ENCODE data around the gene OGFRL1. TPM values are rescaled to one million over a fixed set of nuclear protein-coding genes. Genes with fewer than 3 reads are reported as not detected.

Gene OGFRL1
- total RNA-seq, 1 experiment from 2014 or later = 3.7 TPM

- DNase-seq (ENCODE audit: low read depth) = no peak
Measured at GRCh38 chr6:71284785-71285184, 3.8 kb upstream of the OGFRL1 start.

DNA sequence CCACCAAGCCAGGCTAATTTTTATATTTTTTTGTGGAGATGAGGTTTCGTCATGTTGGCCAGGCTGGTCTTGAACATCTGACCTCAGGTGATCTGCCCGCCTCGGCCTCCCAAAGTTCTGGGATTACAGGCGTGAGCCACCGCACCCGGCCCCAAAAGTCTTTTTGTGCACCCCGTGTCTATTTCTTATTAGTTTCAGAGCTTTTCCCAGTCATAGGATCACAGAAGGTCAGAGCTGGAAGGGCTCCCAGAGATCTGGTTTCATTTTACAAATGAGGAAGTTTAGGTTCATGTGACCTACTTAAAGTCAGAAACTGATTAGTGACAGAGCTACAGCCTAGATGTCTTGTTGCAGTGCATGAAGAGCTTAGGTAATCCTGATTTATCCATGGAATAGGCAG, 1.6 kb upstream of the OGFRL1 start:
- DNase-seq (ENCODE audit: low read depth) = no peak

- no peak for DNase-seq (ENCODE audit: low read depth)
Measured at GRCh38 chr6:71287926-71288227, 734 bp upstream of the OGFRL1 start.

DNA sequence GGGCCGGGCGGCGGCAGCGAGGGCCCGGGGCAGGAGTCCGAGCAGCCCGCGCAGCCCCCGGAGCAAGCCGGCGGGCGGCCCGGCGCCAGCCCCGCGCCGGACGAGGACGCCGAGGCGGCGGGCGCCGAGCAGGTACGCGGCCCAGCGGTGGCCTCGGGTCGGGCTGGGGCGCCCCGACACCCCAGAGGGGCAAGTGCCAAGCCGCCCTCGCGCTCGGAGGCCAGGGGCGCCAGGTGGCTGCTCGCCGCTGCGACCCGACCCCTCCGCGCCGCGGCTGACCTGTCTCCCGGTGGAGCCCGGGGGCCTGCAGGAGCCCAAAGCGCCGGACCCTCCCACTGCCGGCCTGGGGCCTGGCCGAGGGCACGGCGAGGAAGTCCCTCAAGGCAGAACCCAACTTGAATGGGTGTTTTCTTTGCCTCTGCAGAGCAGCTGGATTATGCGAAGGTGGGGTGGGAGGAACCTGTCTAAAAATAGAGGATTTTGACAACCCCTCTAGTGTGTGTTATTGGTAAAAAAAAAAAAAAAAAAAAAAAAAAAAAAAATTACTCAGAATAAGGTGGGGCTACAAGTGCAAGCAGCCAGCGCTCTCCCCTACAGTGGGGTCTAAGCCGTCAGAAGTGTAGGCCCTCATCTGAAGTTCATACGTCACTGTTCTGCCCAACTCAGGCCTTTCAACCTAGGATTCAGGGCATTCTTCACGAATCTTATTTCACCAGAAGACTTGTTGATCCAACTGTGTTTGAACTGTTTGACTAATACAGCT, 609 bp downstream of the OGFRL1 start:
- peak; percentile 30 for DNase-seq (ENCODE audit: low read depth)

GRCh38 chr6:71289802-71290175, 1.2 kb downstream of the OGFRL1 start:
- DNase-seq (ENCODE audit: low read depth) = no peak

- DNase-seq (ENCODE audit: low read depth) = no peak
Measured at GRCh38 chr6:71290611-71291010, 2.0 kb downstream of the OGFRL1 start.

GRCh38 chr6:71292001-71292400, 3.4 kb downstream of the OGFRL1 start:
- DNase-seq (ENCODE audit: low read depth) = no peak

- peak; percentile 8 for DNase-seq (ENCODE audit: low read depth)
Measured at GRCh38 chr6:71294121-71294523, 5.5 kb downstream of the OGFRL1 start.

GRCh38 chr6:71298459-71298858, 9.8 kb downstream of the OGFRL1 start:
- DNase-seq (ENCODE audit: low read depth) = no peak

DNA sequence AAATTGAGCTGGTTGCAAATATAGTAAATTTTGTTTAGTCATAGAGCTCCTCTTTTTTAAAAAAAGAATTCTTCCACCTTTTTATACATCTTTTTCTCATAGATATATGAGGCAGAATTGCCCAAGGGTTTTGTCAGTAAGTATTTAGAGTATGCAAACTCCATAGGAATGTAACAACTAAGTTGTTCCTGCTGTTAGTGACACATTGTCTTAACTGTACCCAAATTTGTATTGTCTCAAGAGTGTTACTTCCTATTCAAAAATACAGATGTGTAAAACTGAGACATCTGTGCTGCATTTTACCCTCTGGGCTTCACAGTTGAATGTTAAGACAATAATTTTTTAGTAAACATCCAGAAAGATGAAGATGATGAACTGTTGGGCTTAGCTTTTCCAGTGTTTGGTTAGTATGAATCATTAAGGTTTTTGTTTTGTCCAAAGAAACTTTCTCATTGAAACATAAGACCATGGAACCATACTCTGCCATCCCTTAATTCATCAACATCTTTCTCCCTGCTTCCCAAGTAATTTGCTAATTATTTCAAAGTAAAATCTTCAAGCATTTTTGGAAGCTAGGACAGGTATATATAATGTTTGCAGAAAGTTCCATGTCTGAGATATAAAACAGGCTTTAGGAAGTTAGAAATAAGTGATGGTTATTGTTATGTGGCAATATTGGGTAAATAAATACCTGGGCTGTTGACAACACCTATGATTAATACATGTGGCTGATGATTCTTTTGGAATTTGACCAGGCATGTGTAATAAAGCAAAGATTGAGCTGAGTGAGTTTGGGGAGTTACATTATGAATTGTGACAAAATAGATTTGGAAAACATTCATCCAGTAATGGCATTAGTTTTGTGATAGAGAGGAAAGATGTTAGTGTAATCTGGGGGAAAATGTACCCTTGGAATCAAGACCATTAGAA, 11.2 kb downstream of the OGFRL1 start:
- no peak for DNase-seq (ENCODE audit: low read depth)

GRCh38 chr6:71300561-71301168, 12.1 kb downstream of the OGFRL1 start:
- no peak for DNase-seq (ENCODE audit: low read depth)

DNA sequence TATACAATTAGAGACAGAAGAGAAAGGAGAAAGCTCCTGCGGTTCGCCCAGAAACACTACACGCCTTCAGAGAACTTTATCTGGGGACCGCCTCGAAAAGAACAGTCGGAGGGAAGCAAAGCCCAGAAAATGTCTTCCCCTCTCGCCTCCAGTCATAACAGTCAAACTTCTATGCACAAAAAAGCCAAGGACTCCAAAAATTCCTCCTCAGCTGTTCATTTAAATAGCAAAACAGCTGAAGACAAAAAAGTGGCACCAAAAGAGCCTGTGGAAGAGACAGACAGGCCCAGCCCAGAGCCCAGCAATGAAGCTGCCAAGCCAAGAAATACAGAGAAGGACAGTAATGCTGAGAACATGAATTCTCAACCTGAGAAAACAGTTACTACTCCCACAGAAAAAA, 12.9 kb downstream of the OGFRL1 start:
- DNase-seq (ENCODE audit: low read depth) = no peak

GRCh38 chr6:71309656-71310055, 21.0 kb downstream of the OGFRL1 start:
- DNase-seq (ENCODE audit: low read depth) = no peak

GRCh38 chr6:71310261-71310660, 21.6 kb downstream of the OGFRL1 start:
- DNase-seq (ENCODE audit: low read depth) = no peak

GRCh38 chr6:71312089-71312488, 23.5 kb downstream of the OGFRL1 start:
- no peak for DNase-seq (ENCODE audit: low read depth)

DNA sequence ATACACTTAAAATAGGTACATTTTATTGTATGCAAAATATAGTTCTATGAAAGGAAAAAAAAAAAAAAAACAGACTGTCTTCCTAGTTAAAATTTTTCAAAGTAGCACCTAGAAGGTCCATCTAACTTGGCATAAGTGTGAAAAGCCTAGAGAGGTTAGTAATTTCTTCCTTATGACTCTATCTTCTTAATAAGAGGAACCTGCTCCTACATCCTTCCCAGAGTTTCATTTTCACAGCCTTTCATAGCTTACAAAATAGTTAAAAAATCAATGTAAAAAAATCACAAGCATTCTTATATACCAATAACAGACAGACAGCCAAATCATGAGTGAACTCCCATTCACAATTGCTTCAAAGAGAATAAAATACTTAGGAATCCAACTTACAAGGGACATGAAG, 28.8 kb downstream of the OGFRL1 start:
- no peak for DNase-seq (ENCODE audit: low read depth)

- no peak for DNase-seq (ENCODE audit: low read depth)
Measured at GRCh38 chr6:71320041-71320440, 31.4 kb downstream of the OGFRL1 start.

GRCh38 chr6:71321314-71321713, 32.7 kb downstream of the OGFRL1 start:
- DNase-seq (ENCODE audit: low read depth) = no peak

DNA sequence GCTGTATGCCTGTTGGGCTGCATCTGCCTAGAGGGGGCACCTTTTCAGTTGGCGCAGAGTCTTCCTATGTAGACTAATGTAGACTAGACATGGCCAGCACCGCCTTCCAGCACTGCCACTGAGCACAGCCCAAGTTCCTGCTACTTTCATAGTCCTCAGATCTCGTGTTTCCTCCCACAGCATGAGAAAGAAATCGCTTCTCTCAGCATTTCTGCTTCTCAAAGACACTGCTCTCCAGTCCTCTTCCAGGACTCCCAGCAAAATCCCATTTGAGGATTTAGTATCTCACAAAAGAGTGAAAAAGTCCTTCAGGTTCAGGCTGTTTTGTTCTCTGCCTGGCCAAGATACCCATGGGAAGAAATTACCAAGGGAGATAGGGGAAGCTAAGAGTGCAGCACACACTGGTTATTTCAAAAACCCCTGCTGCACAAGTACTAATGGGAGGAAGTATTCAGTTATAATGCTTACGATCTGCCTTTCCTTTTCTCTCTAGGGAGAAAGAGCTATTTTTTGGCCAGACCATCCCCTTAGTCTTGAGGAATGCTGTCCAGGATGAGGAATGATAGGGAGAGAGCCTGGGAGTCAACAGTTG, 35.7 kb downstream of the OGFRL1 start:
- DNase-seq (ENCODE audit: low read depth) = no peak

DNA sequence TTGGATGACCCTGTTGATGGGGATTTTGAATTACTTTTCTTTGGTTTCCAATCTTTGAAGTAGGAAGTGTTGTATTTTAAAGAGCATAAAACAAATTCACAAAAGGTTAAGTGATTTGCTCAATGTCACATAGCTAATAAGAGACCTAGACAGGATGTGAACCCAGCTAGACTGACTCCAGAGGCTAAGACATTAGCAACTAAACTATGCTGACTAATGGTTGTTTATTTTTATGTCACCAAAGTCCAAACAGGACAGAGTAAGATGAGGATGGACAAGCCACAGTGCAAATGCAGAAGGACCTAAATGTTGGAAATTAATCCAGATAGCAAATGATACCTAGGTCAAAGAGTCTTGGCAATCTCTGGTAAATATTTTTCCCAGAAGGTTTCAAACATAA, 38.0 kb downstream of the OGFRL1 start:
- no peak for DNase-seq (ENCODE audit: low read depth)

GRCh38 chr6:71330501-71330900, 41.9 kb downstream of the OGFRL1 start:
- no peak for DNase-seq (ENCODE audit: low read depth)

- DNase-seq (ENCODE audit: low read depth) = no peak
Measured at GRCh38 chr6:71332012-71332411, 43.4 kb downstream of the OGFRL1 start.

Data from Daoy (cell line).